M059J (cell line): ENCODE data around the gene DZANK1. TPM values are rescaled to one million over a fixed set of nuclear protein-coding genes. Genes with fewer than 3 reads are reported as not detected.
"Not testable (repeated sequence)": the region's sequence is repeated elsewhere in the genome, so short reads cannot be mapped to it uniquely, and the experiment has no call there.

Source experiments
- DNase-seq: peaks from one replicate; pipeline ENCODE4 v3.0.0-alpha.2; 2012; ENCODE audit warnings: low read depth
- total RNA-seq: library from RNA; depleted of rRNA; stranded (reverse); fragments of >200 nt; shearing (Covaris generic); gene quantifications from 2 replicates; pipeline ENCODE4 v1.2.3, GENCODE V29; 2014

The DZANK1 gene
- total RNA-seq, 1 experiment from 2014 or later = 1.7 TPM

DNA sequence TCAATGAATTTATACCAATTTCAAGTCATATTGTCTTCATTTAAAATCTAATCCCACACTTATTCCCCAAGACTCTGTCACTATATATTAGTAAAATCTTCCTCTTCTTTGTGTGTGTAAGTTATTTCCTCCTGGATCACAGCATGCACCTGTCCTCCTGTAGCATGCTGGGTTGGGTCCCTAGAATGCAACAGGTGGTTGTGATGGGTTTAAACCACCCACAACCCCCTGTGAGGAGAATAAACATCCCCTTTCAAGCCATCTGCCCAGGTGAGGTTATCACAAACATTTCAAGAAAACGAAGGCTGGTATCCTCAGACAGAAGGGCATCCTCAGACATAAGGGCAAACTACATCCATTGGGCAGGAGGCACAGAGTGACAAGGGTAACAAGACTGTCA lies 26.4 kb downstream of the DZANK1 start:
- no peak for DNase-seq

DNA sequence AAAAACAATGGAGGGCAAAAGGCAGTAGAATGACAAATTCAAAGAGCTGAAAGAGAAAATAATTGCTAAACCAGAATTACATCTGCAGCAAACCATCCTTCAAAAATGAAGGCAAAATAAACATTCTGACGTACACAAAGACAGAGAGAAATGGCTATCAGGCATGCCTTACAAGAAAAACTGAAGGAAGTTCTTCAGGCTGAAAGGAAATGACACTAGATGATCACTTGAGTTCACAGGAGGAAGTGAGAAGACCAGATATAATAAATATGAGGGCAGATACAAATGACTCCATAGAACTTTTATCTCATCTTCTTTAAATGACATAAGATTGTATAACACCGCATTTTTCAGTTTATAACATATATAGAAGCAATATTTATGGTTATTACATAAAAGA lies 30.0 kb downstream of the DZANK1 start:
- DNase-seq = no peak

DNA sequence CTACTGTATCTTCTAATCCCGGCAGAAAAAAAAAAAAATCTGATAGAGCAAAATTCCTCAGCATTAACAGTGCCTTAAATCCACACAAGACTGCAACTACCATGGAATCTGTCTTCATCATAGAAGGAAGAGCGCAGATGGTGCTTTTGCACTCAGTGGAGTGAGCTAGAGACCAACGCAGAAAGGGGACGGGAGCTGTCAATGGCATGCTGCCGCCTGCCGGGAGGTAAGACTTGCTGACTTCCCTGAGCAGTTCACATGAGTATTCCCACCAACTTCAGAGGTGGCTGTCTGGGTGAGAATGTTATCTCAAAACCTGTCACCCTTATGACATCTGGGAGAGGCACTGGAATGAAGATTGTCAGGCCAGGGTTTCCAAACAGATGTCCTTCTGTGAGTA lies 35.6 kb downstream of the DZANK1 start:
- DNase-seq = no peak

DNA sequence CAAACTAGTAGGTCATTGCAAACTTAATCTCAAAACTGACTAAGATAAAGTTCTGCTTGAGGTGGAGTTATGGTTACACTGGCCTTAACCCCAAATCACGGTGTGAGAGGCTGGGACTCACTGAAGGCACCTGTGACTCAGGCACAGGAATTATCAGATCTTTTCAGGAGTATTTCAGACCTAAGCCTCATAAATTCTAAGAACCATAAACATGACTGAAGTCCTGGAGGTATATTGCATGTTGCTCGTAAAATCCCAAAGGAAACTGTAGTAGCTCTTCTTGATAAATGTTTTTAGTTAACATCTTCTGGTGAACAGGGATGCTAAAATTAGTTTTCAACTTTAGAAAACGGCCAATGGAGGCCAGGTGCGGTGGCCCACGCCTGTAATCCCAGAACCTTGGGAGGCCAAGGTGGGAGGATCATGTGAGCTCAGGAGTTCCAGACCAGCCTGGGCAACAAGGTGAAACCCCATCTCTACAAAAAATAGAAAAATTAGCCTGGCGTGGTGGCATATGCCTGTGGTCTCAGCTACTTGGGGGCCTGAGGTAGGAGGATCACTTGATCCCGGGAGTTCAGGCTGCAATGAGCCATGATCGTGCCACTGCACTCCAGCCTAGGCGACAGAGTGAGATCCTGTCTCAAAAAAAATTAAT lies 36.5 kb downstream of the DZANK1 start:
- peak; percentile 60 for DNase-seq

DNA sequence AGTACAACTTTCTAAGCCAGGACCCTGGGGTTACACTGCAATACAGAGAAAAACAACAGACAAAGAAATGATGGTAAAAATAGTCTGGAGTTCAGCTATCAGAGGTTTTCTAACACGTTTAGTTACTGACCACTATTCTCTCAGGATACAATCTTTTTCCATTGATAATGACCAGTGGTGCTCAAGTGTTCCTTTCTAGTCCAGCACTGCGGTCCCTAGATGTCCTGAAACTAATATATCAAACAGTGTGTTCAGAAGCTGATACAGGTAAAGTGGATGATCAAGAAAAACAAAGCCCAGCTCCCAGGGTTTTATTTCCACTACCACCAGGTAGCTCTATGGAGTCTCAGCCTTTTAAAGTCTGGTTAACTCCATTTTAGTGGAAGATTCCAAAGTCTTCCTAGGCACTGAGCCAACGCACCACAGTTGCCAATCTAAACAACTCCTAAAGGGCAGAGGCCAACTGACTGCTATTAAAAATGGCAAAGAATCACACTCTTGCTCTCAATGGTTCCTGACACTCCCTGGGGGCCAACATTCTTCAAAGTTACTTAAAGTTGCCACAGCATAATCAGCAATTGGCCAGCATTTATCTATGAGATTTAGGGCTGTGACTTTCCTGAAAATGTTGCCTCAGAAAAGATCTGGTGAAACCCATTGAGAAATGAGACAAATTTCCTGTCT lies 38.2 kb downstream of the DZANK1 start:
- peak; percentile 56 for DNase-seq

DNA sequence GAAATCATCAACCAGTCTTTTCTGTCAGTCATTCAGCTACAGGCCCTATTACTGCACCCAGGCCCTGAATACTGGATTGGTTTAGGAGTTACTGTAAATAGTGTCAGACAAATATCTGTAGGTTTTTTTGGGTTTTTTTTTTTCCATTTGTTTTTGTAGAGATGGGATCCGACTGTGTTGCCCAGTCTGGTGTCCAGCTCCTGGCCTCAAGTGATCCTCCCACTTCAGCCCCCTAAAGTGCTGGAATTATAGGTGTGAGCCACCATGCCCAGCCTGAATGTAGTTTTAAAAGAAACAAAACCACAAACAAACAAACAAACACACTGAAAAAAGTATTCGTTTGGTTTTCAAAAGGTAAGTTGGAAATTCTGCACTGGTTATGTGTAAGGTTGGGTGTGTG lies 39.6 kb downstream of the DZANK1 start:
- no peak for DNase-seq

DNA sequence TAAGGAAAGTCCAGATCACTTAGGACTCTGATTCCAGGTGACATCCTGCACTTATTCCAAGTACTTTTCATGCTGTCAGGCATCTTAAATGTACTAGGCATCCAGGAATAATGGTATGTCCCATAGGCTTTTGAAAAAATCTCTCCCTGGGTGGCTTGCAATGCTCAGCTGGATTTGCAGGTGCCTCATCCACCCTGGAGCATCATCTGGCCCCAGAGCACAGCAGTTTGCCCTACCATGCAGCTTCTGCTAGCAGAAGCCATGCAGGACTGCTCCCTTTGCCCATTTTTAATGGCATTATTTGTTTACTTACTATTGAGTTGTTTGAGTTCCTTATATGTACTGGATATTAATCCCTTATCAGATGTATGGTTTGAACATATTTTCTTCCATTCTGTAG lies 45.2 kb downstream of the DZANK1 start:
- no peak for DNase-seq

DNA sequence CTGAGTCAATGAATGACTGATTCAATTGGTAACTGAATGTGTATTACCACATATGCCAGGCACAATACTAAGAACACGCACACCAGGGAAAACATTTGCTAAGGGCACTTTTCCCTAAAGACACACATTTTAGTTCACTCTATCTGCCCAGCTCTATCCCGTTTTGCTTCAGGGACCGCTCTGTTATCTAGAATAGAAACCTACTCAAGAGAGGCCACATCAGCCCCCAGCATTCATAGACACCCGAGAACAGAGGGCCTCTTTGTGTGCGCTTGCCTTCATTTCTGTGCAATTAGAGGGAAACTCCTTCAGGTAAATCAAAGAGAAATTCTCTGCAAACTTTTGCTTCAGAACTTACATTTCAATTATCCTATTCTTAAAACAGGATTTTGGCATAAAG lies 50.3 kb downstream of the DZANK1 start:
- no peak for DNase-seq

DNA sequence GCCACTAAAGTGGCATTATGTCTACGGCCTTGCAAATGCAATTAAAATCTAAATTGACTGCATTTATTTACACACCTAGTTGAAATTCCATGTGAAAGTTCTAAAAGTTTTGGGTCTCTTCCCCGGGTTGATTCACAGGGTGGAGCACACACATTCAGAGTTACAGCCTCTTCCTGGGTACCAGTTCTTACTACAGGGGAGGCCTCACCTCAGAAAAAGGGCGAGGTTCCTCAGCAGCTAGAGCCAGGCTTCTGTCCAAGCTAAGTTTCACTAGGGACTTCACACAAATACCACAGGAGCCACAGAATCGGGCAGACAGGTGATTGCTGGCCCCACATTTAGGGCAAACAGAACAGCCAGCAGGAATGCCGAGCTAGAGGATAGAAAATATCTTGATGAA lies 52.7 kb downstream of the DZANK1 start:
- no peak for DNase-seq

DNA sequence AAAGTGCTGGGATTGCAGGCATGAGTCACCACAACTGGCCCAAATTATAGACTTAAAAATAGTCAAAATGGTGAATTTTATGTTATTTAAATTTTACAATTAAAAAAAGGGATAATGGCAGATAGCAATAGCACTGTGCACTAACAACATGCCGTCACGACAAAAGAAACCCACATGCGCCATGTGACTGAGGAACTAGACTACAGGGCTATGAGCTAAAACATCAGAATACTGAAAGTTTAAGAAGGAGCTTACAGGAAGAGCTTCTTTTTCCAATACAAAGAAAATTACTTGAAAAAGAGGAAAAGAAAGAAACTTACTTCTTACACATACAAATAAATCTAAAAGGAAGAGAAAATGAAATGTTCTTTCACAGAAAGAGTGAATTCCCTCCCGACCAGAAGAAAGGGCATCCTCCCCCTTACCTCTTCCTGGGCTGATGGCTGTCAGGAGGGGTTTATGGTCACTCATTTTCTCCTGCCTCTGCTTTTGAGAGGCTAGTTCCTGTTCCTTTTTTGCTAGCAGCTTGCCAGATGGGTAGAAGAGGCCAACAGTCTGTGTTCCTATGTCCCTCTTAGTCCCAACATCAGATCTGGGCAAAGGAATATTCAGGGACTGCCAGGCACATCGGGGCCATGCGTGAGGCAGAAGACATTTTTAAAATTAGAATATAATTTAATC lies 54.5 kb downstream of the DZANK1 start:
- no peak for DNase-seq

DNA sequence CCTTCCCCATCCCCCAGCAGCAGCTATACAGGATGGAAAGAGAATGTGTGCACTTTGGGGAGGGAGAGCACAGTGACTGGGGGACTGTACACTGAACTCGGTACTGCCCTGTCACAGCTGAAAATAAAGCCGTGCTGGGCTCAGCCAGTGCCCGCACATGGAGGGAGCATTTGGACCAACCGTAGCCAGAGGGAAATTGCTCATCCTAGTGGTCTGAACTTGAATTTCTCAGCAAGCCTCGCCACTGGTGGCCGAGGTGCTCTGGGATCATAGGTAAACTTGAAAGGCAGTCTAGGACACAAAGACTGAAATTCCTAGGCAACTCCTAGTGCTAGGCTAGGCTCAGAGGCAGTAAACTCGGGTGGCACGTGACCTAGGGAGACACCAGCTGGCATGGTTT lies 61.0 kb downstream of the DZANK1 start:
- DNase-seq = no peak

DNA sequence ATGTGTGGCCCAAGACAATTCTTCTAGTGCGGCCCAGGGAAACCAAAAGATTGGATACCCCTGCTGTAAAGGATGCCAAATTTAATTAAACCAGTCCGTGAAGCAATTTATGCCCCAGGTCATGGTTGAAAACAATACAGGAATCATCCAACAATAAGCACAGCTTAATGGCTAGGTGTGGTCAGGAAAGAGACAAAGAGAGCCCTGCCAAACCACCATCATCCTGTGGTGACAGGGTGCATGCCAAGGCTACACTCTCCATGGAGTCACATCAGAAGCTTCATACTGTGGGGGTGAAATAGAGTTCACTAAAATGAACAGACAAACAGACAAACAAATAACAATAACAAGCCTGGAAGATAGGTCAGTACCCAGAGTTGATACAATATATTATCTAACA lies 62.7 kb downstream of the DZANK1 start:
- DNase-seq = peak; percentile 74

DNA sequence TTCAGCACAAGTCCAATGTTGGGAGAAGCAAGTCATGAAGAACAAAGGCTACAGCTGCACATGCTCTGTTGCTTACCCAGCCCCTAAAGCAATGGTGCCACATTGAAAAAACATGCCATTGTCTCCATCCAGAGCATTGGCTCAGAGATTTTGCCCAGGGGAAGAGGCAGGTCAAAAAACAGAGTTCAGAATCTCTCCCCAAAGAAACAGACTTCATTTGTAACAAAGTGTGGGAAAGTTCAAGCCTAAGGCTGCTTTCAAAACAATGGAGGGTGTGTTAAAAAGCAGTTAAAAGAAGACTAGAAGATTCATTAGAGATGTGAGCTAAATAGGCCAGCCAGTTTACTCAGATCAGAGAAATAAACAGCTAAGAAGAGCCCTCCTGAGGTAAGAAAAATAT lies 63.6 kb downstream of the DZANK1 start:
- no peak for DNase-seq

DNA sequence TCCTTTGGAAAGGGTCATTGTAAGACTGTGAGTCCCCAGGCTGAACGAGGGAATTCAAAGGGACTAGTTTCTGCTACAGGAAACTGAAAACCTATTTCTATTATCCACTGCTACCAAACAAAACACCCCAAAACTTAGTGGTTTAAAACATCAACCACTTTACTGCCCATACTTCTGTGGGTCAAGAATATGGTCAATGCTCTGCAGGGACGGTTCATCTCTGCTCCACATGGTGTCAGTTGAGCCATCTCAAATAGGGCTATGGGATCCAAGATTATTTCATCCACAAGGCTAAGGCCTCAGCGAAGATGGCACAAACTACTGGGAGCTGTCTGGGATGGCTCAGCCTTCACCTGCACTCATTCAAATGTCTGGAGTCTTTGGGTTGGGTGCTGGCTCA lies 65.5 kb downstream of the DZANK1 start:
- no peak for DNase-seq

DNA sequence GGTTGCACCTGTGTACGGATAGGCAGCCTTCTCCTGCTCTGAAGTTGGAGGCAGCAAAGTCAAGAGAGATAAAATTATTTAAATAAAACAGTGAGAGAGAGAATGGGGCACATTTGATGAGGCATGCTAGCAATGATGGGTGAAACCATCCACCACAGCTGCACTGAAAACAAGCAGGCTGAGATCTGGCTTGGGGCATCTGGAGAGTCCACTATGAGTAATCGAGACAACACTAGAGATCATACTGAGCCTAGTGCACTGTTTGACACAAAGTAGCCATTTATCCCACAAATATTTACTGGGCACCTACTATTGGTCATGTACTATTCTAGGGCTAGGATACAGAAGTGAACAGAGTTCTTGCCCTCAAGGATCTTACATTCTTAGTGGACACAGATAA lies 66.4 kb downstream of the DZANK1 start:
- DNase-seq = no peak

DNA sequence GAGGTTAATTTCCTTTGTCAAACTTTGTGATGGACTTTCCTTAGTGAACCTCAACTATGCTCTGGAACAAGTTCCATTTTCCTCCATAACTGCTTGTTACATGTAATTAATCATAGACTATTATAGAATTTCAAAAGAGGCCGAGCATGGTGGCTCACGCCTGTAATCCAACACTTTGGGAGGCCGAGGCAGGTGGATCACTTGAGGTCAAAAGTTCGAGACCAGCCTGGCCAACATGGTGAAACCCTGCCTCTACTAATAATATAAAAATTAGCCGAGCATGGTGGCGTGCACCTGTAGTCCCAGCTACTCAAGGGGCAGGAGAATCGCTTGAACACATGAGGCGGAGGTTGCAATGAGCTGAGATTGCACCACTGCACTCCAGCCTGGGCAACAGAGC lies 68.1 kb downstream of the DZANK1 start:
- DNase-seq = not testable (repeated sequence)

DNA sequence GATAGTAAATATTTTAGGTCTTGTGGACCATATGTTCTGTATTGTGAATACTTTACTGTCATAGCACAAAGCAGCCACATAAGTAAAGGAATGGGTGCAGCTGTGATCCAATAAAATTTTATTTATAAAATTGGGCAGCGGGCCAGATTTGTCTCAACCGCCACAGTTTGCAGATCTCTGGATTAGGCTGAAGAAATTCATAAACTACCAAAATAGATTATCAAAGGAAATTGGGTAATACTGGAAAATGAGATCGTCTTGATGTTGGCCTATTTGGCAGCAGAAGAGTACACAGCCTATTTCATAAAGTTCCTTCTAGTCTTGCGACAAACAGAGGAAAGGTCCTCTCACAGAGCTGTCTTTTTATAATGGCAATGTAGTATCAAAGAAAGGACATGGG lies 69.8 kb downstream of the DZANK1 start:
- DNase-seq = no peak

DNA sequence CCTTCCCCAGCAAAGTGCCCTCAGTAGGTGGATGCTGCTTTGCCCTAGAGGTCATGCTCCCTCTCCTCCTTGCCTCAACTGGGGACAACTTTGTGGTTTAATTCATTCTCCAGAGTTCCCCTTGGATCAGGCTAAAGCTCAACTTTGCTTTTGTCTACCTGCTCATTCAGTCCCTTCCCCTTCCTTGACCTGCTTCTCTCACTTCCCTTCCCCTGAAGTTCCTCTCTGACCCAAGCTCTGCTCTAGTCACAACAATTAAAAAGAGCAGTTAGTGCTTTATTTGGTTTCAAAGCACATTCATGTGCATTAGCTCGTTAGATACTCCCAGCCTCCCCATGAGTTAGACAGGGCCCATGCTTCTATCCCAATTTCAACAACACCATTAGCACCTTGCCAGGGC lies 71.3 kb downstream of the DZANK1 start:
- no peak for DNase-seq

DNA sequence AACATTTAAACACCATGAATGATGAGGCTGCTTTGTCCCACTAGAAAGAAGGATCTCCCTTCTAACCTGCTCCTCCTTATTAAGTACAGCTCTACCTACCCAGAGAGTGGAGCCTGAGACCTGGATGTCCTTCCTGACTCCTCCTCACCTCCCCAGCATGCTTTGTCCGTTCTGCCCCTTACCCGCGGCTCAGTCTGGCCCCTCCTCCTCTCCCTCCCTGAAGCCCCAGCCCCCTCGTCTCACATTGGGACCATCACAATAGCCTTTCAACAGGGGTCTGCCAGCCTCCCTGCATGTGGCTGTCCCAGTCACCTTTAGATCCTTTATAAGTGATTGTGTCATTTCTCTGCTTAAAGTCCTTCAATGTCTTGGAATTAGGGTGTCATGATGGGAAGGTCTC lies 72.5 kb downstream of the DZANK1 start:
- DNase-seq = no peak

DNA sequence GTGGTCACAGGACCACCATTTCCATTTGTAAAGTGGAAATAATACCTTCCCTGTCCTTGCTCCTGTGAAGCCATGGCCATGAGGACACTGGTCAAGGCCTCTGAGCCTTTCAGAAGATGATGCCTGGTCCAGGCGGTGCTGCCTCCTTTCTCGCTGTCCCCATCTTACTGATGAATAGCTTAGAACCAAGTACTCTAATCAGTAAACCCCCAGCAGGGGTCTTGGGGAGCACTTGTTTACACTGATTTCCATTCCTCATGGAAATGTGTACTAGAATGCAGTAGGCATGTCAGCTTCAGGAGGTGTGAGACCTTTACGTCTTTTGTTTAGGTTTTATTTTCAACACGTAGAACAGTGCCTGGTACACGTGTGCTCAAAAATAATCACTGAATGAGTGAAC lies 75.1 kb downstream of the DZANK1 start:
- DNase-seq = no peak

DNA sequence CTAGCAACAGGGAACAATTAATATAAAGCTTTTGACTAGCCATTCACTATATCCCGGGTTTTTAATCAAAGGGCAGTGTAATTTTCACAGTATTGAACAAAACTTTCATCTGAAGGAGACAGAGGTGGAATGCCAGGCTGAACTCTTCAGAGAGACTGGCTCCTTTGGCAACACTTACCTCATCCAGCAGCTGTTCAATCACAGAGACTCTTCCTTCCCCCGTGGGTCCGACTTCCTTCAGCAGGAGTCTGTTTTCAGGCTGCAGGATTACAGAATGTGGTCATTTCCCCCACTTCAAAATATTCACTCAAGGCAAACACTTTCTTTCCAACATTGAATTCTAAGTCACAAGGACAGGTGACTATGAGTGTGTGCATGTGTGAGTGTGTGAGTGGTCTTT lies 76.6 kb downstream of the DZANK1 start:
- DNase-seq = no peak

DNA sequence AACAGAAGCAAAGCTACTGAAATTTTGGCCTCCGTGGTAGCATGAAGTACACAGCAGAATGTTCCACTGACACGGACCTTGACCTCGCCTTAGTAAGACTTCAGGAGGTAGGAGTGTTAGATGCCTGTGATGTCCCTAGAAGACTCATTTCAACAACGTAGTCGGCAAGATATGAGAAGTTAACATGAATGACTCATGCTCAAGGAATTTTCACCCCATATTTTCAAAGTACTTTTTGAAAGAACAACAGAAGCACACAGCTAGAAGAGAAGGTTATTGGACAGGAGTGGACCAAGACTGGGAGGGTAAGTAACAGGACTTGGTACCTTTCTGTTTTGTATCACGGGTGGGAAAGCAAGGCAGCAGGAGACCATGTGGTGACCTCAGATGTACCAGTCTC lies 78.0 kb downstream of the DZANK1 start:
- peak; percentile 80 for DNase-seq

DNA sequence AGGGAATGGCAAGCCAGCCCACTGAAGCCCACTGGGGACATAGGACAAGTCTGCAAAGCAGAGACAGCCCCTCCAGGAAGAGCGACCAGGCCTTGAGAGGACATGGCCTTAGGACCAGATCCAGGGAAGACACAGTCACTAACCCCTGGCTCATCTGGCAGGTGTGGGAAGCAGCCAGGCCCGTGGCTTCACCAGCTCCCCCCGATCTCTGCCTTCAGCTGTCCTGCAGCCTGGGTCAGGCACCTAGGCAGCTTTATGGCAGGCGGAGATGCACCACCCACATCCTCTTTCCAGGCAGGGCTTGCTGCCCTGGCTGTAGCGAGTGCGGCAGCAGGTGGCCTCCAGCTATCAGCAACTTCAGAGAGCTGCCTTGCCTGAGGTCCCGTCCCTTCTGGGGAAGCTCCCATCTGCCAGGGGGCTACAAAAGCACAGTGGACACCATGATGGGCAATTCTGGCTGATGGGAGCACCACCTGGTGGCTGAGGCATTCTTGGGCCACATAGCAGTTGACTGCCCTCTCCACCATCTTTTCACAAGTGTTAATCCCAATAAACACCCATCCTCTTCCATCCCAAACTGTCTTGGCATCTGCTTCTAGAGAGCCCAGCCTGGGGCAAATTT lies 85.8 kb downstream of the DZANK1 start:
- peak; percentile 11 for DNase-seq
